ENCODE results near the gene ARL6IP4.

ARL6IP4 gene

DNA sequence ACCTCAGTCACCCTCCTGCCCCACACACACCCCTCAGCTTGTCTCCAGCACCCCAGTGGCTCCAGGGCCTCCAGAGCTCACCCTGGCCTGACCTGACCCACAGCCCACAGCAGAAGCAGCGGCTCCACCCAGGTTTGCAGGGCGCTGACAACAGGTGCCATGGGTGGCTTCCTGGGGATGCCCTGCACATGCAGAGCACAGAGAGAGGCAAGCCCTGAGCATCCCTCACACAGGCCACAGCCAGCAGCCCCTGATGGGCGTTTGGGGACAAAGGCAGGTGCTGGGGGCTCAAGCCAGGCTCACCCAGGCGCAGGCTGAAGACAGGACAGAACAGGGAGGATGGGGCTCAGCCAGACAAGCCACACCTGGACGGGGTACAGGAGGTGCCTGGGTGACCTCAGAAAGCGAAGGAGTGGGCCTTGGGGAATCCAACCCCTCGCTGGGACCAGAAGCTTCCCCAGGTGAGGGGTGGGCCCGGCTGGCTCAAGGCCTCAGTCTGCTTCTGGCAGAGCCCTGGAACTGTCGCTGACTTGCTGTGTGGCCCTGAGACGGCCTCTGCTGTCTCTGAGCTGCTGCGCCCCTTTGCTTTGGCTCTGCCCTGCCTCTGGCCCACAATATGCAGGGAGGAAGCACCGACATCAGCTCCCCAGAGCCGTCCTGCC is 10.6 kb downstream of the ARL6IP4 start:
- no peak for DNase-seq
- no peak for ATAC-seq

- ATAC-seq (no peak), DNase-seq (no peak)
Observed at GRCh38 chr12:122991623-122992275, 11.3 kb downstream of the ARL6IP4 start.

DNA sequence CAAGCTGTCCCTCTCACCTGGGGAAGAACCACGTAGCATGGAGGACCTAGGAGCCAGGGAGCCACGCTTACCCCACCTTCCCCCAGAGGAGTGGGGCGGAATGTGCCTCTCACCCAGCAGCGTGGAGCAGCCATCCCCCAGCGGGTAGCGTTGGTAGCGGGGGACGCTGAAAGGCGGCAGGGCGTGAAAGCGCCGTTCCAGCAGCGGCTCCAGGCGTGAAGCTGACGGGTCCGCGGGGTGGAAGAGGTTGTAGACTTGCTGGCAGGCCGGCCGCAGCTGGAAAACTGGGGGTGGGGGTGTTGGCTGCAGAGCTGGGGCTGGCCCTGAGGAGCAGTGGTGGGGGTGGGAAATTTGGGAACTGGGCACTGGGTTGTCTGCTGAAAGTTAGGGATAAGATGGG is 11.9 kb downstream of the ARL6IP4 start:
- DNase-seq (no peak), ATAC-seq (no peak)

DNA sequence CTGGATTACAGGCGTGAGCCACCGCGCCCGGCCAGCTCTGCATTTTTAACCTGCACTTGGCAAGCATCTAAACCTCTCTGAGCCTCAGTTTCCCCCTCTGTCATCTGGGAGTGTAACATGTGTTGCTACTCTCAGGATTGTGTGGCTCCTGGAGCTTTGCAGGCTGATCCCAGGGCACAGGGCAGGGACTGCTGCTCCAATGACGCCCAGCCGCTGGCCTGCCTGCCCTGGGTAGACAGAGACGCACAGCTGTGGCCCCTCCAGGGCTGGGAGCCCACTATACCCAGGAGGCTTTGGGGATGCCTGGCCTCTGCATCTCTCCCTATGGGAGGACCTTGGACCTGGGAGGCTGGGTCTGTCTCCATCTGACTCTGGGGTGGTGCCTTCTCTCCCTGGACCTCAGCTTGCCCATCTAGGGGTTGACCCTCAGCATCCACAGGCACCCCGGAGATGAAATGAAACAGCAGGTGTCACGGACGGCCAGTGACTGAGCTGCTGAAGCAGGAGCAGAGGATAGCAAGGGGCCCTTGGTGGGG is 13.7 kb downstream of the ARL6IP4 start:
- DNase-seq, result no peak
- no peak for ATAC-seq

GRCh38 chr12:122994781-122995502 is 14.5 kb downstream of the ARL6IP4 start:
- no peak for DNase-seq
- ATAC-seq, result no peak

- DNase-seq (no peak), ATAC-seq (no peak)
Observed at GRCh38 chr12:122995503-122996187, 15.2 kb downstream of the ARL6IP4 start.

- ATAC-seq (no peak), DNase-seq (no peak)
Observed at GRCh38 chr12:122996188-122996601, 15.7 kb downstream of the ARL6IP4 start.

- no peak for DNase-seq
- no peak for ATAC-seq
Observed at GRCh38 chr12:122996621-122997342, 16.3 kb downstream of the ARL6IP4 start.

DNA sequence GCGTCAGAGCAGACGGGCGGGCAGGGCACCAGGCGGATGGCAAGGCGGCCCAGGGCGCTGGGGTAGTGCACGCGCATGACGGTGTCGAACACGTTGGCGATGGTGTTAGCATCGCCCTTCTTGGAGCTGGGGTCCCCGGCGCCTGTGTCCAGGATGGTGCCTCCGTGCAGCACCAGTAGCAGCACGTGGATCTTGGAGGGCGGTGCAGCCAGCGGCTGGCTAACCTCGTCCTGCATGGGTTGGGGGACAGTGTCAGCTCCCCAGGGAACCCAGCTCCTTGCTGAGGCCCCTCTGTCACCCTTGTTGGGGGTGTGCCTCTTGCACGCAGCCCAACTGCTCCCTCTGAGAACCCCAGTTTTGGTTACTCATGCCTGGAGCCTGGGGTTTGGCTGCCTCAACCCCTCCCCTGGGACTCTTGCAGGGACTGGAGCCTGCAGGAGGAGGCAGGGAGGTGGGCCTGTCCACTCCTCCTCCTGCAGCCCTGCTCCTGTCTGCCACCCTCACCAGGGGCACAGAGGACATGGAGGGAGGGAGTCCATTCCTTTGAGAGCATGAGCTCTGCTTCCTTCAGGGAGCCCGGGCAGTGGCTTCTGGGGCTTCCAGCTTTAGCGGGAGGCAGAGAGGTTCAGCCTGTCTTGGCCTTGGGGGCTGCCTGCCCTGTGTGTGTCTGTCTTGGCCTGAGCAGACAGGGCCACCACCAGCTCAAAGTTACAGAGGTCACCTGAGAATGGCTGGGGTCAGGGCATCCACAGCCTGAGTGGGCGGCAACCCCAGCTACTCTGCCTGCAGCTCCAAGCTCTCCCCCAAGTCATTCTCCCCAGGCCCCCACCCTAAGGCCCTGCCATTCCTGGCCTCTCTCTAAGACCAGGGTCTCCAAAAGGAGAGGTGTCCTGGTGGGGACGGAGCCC is 17.1 kb downstream of the ARL6IP4 start:
- ATAC-seq, result no peak
- no peak for DNase-seq

DNA sequence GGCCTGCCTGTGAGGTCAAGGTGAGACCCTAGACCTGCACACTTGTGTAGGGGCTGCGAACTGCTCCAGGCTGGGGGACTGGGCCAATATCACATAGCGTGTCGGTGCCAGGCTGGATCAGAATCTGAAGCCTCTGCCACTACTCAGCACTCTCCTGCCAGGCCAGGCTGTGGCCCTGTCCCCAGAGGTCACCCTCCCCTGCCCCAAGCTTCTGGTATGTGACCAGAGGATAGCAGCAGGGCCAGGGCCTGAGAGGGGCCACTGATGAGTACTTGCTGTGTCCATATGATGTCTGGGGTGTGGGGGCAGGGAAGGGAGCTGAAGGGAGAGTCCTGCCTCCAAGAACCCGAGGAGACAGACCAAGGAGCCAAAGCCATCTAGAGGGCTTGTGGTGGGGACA is 17.8 kb downstream of the ARL6IP4 start:
- ATAC-seq (no peak), DNase-seq (no peak)

DNA sequence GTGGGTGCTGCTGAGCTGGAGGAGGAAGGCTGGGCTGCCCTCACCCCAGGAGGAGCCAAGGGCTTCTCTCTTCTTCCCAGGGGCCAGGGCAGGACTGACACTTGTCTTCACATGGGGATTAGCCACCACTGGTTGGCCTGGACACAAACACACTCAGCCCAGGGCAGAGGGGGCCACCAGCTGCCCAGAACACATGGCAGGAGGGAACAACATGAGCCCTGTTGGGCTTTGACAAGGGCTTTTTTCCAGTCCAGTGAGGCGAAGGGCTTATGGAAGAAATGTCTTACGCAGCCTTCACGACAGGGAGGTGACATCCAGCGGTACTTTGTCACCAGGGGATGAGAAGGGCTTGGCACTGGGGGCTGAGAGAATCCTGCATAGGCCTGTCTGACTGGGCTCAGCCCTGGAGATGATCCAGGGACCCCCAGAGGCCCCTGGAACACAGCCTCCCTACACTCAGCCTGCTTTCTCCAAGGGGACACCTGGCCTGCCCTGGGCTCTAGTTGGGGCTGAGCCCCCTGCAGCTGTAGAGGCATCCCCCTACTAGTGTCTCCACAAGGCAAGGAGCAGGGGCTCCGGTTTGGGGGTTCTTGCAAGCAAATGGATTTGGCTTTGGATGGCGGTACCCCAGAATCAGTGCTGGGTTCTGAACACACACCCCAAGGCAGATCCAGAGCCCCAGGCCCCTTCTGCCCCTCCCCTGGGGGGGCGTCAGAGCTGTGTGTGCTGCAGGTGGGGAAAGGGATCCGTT is 18.9 kb downstream of the ARL6IP4 start:
- ATAC-seq, result no peak
- DNase-seq, result no peak

DNA sequence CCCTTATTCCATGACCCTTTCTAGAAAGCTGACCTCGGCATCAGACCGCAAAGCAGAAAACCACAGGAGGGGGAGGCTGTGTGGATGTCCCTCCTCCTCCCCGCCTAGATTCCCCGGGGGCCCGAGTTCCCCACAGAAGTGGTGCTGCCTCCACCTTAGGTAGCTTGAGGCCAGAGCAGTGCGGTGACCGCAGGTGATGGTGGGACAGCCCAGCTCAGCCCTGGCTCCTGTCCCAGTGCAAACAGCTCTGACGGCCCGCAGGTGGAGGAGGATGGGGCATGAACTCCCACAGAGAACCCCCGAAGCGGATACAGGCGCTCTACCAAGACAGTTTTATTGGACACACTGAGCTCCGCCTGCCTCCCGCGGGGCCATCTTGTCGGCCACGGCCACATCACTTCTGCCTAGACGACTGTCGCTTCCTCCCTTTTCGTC is 19.5 kb downstream of the ARL6IP4 start:
- no peak for DNase-seq
- ATAC-seq, result no peak

GRCh38 chr12:123000578-123000977 is 20.1 kb downstream of the ARL6IP4 start:
- DNase-seq (no peak), ATAC-seq (no peak)

GRCh38 chr12:123001464-123001863 is 21.0 kb downstream of the ARL6IP4 start:
- ATAC-seq (no peak), DNase-seq (no peak)

GRCh38 chr12:123003257-123003656 is 22.8 kb downstream of the ARL6IP4 start:
- DNase-seq, result no peak

GRCh38 chr12:123004287-123004686 is 23.8 kb downstream of the ARL6IP4 start:
- DNase-seq (no peak), ATAC-seq (no peak)

More at GRCh38 chr12:123003257-123003656, 22.8 kb downstream of the ARL6IP4 start:
- no peak for ATAC-seq

GRCh38 chr12:123005081-123005626 is 24.7 kb downstream of the ARL6IP4 start:
- DNase-seq (no peak), ATAC-seq (no peak)

DNA sequence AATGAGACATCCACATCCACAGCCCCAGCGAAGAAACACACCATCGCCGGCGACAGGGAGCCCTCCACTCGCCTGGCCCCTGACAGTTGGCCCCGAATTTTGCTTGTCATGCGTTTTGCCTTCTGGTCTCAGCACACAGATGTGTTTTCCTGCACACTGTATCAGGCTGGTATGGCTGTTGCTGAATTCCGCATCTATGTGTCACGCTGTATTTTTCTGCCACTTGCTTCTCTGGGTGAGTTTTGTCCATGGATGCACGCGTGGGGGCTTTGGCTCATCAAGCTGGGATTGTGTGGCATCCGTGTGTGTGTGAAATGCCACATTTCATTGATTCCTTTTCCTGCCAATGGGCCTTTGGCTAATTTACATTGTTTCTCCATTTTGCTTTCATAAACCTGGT is 26.5 kb downstream of the ARL6IP4 start:
- no peak for ATAC-seq
- DNase-seq, result no peak

DNA sequence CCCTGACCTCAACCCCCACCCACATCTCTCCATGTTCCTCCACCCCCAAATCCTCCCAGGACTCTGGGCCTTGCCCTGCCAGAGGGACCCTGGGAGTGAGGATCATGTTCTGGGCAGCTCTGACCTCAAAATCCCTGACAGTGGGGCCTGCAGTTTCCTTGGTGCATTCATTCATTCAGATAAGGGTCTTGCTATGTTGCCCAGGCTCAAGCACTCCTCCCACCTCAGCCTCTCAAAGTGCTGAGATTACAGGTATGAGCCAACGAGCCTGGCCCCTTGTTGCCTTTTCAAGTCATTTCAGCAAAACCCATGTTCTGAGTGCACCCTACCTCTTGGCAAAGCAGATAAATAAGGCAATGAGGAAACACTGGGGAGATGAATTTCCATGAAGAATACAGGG is 29.6 kb downstream of the ARL6IP4 start:
- DNase-seq, result no peak
- no peak for ATAC-seq

GRCh38 chr12:123010681-123011080 is 30.2 kb downstream of the ARL6IP4 start:
- DNase-seq (no peak), ATAC-seq (no peak)

All from stimulated activated naive CD8-positive, alpha-beta T cell treated with anti-CD3 and anti-CD28 coated beads, Interleukin-15, Interleukin-2, amounts not matched to agents 100 U/mL and 50 U/mL, for 24 hours (primary cell).